Hepatocyte (in vitro differentiated cells): ENCODE data around the gene VTN. TPM values are rescaled to one million over a fixed set of nuclear protein-coding genes. Genes with fewer than 3 reads are reported as not detected.
A peak's percentile ranks its signal among the peaks of the same experiment; 100 is the strongest.

Experiments
- DNase-seq: peaks from one replicate; pipeline ENCODE4 v3.0.0-alpha.2; 2016; ENCODE audit warnings: low spot score
- H2AFZ ChIP-seq: fragments of 200-600 bp; sonication (generic); 2 replicates; pipeline ENCODE4 v1.6.0; 2016; ENCODE audit warnings: antibody characterized with exemption, mild to moderate bottlenecking
- H3K27ac ChIP-seq: fragments of 200-600 bp; sonication (generic); 2 replicates; pipeline ENCODE4 v1.5.1; 2016; ENCODE audit warnings: mild to moderate bottlenecking
- H3K27me3 ChIP-seq: fragments of 200-600 bp; sonication (generic); 2 replicates; pipeline ENCODE4 v1.6.1; 2016
- H3K36me3 ChIP-seq: fragments of 200-600 bp; sonication (generic); replicated peaks from 2 replicates; pipeline ENCODE4 v1.5.1; 2016; ENCODE audit warnings: low read depth; ENCODE audit not compliant: insufficient read depth
- H3K4me1 ChIP-seq: fragments of 200-600 bp; sonication (generic); 2 replicates; pipeline ENCODE4 v1.5.1; 2016; ENCODE audit warnings: mild to moderate bottlenecking, moderate library complexity; ENCODE audit not compliant: insufficient read depth
- H3K4me2 ChIP-seq: fragments of 200-600 bp; sonication (generic); 2 replicates; pipeline ENCODE4 v1.6.0; 2016
- H3K4me3 ChIP-seq: fragments of 200-600 bp; sonication (generic); 2 replicates; pipeline ENCODE4 v1.5.1; 2016; ENCODE audit warnings: mild to moderate bottlenecking
- H3K79me2 ChIP-seq: fragments of 200-600 bp; sonication (generic); 2 replicates; pipeline ENCODE4 v1.6.0; 2017; ENCODE audit warnings: mild to moderate bottlenecking
- H3K9me2 ChIP-seq: fragments of 200-600 bp; sonication (generic); replicated peaks from 2 replicates; pipeline ENCODE4 v1.6.0; 2017; ENCODE audit warnings: mild to moderate bottlenecking; ENCODE audit not compliant: insufficient read depth
- H3K9me3 ChIP-seq: fragments of 200-600 bp; sonication (generic); 2 replicates; pipeline ENCODE4 v1.5.1; 2016; ENCODE audit warnings: low read depth, mild to moderate bottlenecking
- H4K20me1 ChIP-seq: fragments of 200-600 bp; sonication (generic); 2 replicates; pipeline ENCODE4 v1.6.0; 2016; ENCODE audit warnings: mild to moderate bottlenecking; ENCODE audit not compliant: insufficient read depth, poor library complexity, severe bottlenecking
- CTCF ChIP-seq: fragments of 200-600 bp; sonication (generic); IDR thresholded peaks from 2 replicates; pipeline ENCODE4 v1.5.1; 2016; ENCODE audit warnings: antibody characterized with exemption, mild to moderate bottlenecking; ENCODE audit not compliant: poor library complexity
- EZH2 ChIP-seq: fragments of 200-600 bp; sonication (generic); IDR thresholded peaks from 2 replicates; pipeline ENCODE4 v1.6.1; 2016; ENCODE audit warnings: antibody characterized with exemption, mild to moderate bottlenecking, borderline replicate concordance
- EZH2phosphoT487 ChIP-seq: fragments of 200-600 bp; sonication (generic); IDR thresholded peaks from one replicate; pipeline ENCODE4 v1.6.1; 2018; ENCODE audit warnings: antibody characterized with exemption, mild to moderate bottlenecking, low read depth, moderate library complexity; ENCODE audit not compliant: unreplicated experiment, severe bottlenecking
- WGBS: methylation state at CpG from one replicate; pipeline ENCODE4 v1.1.6; 2016; ENCODE audit warnings: low lambda C conversion rate; ENCODE audit errors: missing lambda C conversion rate; 5-methylcytosine and 5-hydroxymethylcytosine counted together
- polyA plus RNA-seq: library from polyadenylated mRNA; unstranded; fragments of >200 nt; fragmentation: Nextera tagmentation; extraction: Ambion mirVana; gene quantifications from 2 replicates; pipeline ENCODE4 v1.2.1, GENCODE V29; 2016
- total RNA-seq: library from RNA; depleted of rRNA; stranded (reverse); fragments of >200 nt; gene quantifications from 2 replicates; pipeline ENCODE4 v1.2.3, GENCODE V29; 2014

The VTN gene
- total and polyA plus RNA-seq, 2 experiments from 2014 or later = 763 to 1,128 TPM

- WGBS = 93% methylated on average over 6 of the region's 6 CpGs
- H3K4me1 ChIP-seq = peaks cover 33% of the 10 kb centered on the region
- H3K79me2 ChIP-seq = peaks cover 13% of the 10 kb centered on the region
- no peaks in the 10 kb centered on the region for H4K20me1 ChIP-seq
- H3K27me3 ChIP-seq = no peaks in the 10 kb centered on the region
- H3K4me3 ChIP-seq = no peak overlapping the region
- TF ChIP-seq EZH2phosphoT487 (no peak), EZH2 (no peak), CTCF (no peak)
- H2AFZ ChIP-seq = no peak overlapping the region
- H3K4me2 ChIP-seq = no peak overlapping the region
- DNase-seq = no peak
- H3K36me3 ChIP-seq = no peaks in the 10 kb centered on the region
- no peaks in the 10 kb centered on the region for H3K9me3 ChIP-seq
- H3K27ac ChIP-seq = no peak overlapping the region
- no peaks in the 10 kb centered on the region for H3K9me2 ChIP-seq
Observed at GRCh38 chr17:28402844-28403243, 32.7 kb upstream of the VTN start.

GRCh38 chr17:28402224-28402630 is 32.1 kb upstream of the VTN start:
- DNase-seq = no peak
- Histone ChIP-seq H3K79me2 (peaks cover 13% of the 10 kb centered on the region), H3K27me3 (no peaks in the 10 kb centered on the region), H3K4me1 (peaks cover 27% of the 10 kb centered on the region), H3K36me3 (no peaks in the 10 kb centered on the region), H3K27ac (no peak overlapping the region), H2AFZ (no peak overlapping the region), H4K20me1 (no peaks in the 10 kb centered on the region), H3K4me3 (no peak overlapping the region), H3K9me2 (no peaks in the 10 kb centered on the region), H3K9me3 (no peaks in the 10 kb centered on the region), H3K4me2 (no peak overlapping the region)
- TF ChIP-seq EZH2 (no peak), EZH2phosphoT487 (no peak), CTCF (no peak)
- WGBS = 37% methylated on average over 3 of the region's 3 CpGs

GRCh38 chr17:28399808-28400207 is 29.7 kb upstream of the VTN start:
- no peaks in the 10 kb centered on the region for H3K27me3 ChIP-seq
- no peak overlapping the region for H3K27ac ChIP-seq
- peaks cover 10% of the 10 kb centered on the region for H3K79me2 ChIP-seq
- H4K20me1 ChIP-seq = no peaks in the 10 kb centered on the region
- WGBS = 99% methylated on average over 4 of the region's 4 CpGs
- H3K9me3 ChIP-seq = no peaks in the 10 kb centered on the region
- H3K4me3 ChIP-seq = no peak overlapping the region
- no peaks in the 10 kb centered on the region for H3K9me2 ChIP-seq
- H3K4me2 ChIP-seq = no peak overlapping the region
- TF ChIP-seq EZH2 = no peak
- no peak for TF ChIP-seq CTCF
- no peak for TF ChIP-seq EZH2phosphoT487
- no peaks in the 10 kb centered on the region for H3K36me3 ChIP-seq
- DNase-seq = no peak
- H2AFZ ChIP-seq = no peak overlapping the region
- peaks cover 21% of the 10 kb centered on the region for H3K4me1 ChIP-seq

GRCh38 chr17:28398280-28398981 is 28.3 kb upstream of the VTN start:
- TF ChIP-seq CTCF (no peak), EZH2phosphoT487 (no peak), EZH2 (no peak)
- 74% methylated on average over 6 of the region's 6 CpGs for WGBS
- no peaks in the 10 kb centered on the region for H3K36me3 ChIP-seq
- no peaks in the 10 kb centered on the region for H3K79me2 ChIP-seq
- H3K27me3 ChIP-seq = no peaks in the 10 kb centered on the region
- H2AFZ ChIP-seq = no peak overlapping the region
- H3K9me3 ChIP-seq = no peaks in the 10 kb centered on the region
- H3K4me2 ChIP-seq = no peak overlapping the region
- H3K9me2 ChIP-seq = no peaks in the 10 kb centered on the region
- no peak overlapping the region for H3K4me3 ChIP-seq
- no peaks in the 10 kb centered on the region for H4K20me1 ChIP-seq
- DNase-seq = peak; percentile 44
- peaks cover 22% of the 10 kb centered on the region for H3K4me1 ChIP-seq
- peak overlapping the region; percentile 59 for H3K27ac ChIP-seq
